ENCODE results near the gene PLEKHJ1. TPM values are rescaled to one million over a fixed set of nuclear protein-coding genes. Genes with fewer than 3 reads are reported as not detected.

PLEKHJ1 gene
- total and polyA plus RNA-seq, 2 of the 13 experiments (the other 11 are each of a cell fraction or from before 2014, with no cell fraction given): 70.5 to 130 TPM

- no peak for TF ChIP-seq ZHX2 (IDR thresholded peaks at IDR 0.05; ENCODE audit: low read depth)
- peak; percentile 84; the same call in 1 of the 2 replicates for TF ChIP-seq ZHX2 (CRISPR knock-in tag; IDR thresholded peaks at IDR 0.05; ENCODE audit: borderline replicate concordance)
- no peak for TF ChIP-seq SAP130 (CRISPR knock-in tag; IDR thresholded peaks at IDR 0.05; ENCODE audit: low read depth)
- TF ChIP-seq SALL2 (CRISPR knock-in tag; IDR thresholded peaks at IDR 0.05): no peak
- no peak for TF ChIP-seq KMT2A (CRISPR knock-in tag; IDR thresholded peaks at IDR 0.05)
- no peak for TF ChIP-seq ZNF468 (CRISPR knock-in tag; IDR thresholded peaks at IDR 0.05)
- no peak; the same call in 1 of the 2 replicates for TF ChIP-seq ARNT2 (CRISPR knock-in tag; IDR thresholded peaks at IDR 0.05; ENCODE audit: low read depth)
- no peak for TF ChIP-seq GATAD2A (CRISPR knock-in tag; IDR thresholded peaks at IDR 0.05)
- no peak for TF ChIP-seq STAT6 (CRISPR knock-in tag; IDR thresholded peaks at IDR 0.05; ENCODE audit: borderline replicate concordance)
- no peak for TF ChIP-seq ZNF432 (CRISPR knock-in tag; IDR thresholded peaks at IDR 0.05; ENCODE audit: borderline replicate concordance)
- peak; percentile 60 for TF ChIP-seq CREB3 (CRISPR knock-in tag; IDR thresholded peaks at IDR 0.05)
- no peak for TF ChIP-seq GZF1 (CRISPR knock-in tag; IDR thresholded peaks at IDR 0.05)
- no peak for TF ChIP-seq ISL2 (CRISPR knock-in tag; IDR thresholded peaks at IDR 0.05)
- TF ChIP-seq PRDM15 (CRISPR knock-in tag; IDR thresholded peaks at IDR 0.05): peak; percentile 46; the same call in 1 of the 2 replicates
- no peak; the same call in 2 of the 3 replicates for TF ChIP-seq MXI1 (IDR thresholded peaks at IDR 0.05; ENCODE audit: borderline replicate concordance, low read depth, low read length)
- no peak for TF ChIP-seq YEATS4 (CRISPR knock-in tag; IDR thresholded peaks at IDR 0.05; ENCODE audit: borderline replicate concordance)
- no peak for TF ChIP-seq ZNF33A (CRISPR knock-in tag; IDR thresholded peaks at IDR 0.05; ENCODE audit: borderline replicate concordance)
- no peak for TF ChIP-seq HNF4A (CRISPR knock-in tag; IDR thresholded peaks at IDR 0.05)
- no peak for TF ChIP-seq ZNF530 (CRISPR knock-in tag; IDR thresholded peaks at IDR 0.05; ENCODE audit: low read depth)
Measured at GRCh38 chr19:2252797-2253105, 16.6 kb upstream of the PLEKHJ1 start (continued).
